ENCODE results near the gene SH3YL1. TPM values are rescaled to one million over a fixed set of nuclear protein-coding genes. Genes with fewer than 3 reads are reported as not detected.
A peak's percentile ranks its signal among the peaks of the same experiment; 100 is the strongest.

Gene SH3YL1
- total RNA-seq, 1 experiment from 2014 or later: 28.6 TPM

- no peaks in the 10 kb centered on the region for H3F3A ChIP-seq (ENCODE audit: low read length, unreplicated experiment)
- BruUV-seq (replicated peaks): no TSS peak
- peak; percentile 36 for ATAC-seq
- TF ChIP-seq EZH2 (IDR thresholded peaks at IDR 0.05; ENCODE audit: low read length, unreplicated experiment) (peak; percentile 91), EZH2phosphoT487 (IDR thresholded peaks at IDR 0.05; ENCODE audit: borderline replicate concordance, low read length) (peak; percentile 38; the same call in 1 of the 2 replicates)
- TF ChIP-seq, protein P1, sequence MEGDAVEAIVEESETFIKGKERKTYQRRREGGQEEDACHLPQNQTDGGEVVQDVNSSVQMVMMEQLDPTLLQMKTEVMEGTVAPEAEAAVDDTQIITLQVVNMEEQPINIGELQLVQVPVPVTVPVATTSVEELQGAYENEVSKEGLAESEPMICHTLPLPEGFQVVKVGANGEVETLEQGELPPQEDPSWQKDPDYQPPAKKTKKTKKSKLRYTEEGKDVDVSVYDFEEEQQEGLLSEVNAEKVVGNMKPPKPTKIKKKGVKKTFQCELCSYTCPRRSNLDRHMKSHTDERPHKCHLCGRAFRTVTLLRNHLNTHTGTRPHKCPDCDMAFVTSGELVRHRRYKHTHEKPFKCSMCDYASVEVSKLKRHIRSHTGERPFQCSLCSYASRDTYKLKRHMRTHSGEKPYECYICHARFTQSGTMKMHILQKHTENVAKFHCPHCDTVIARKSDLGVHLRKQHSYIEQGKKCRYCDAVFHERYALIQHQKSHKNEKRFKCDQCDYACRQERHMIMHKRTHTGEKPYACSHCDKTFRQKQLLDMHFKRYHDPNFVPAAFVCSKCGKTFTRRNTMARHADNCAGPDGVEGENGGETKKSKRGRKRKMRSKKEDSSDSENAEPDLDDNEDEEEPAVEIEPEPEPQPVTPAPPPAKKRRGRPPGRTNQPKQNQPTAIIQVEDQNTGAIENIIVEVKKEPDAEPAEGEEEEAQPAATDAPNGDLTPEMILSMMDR (conservative IDR thresholded peaks at IDR 0.05; ENCODE audit: low read depth, low read length): no peak
- no peaks in the 10 kb centered on the region; the same call in 1 of the 2 replicates for H4K20me1 ChIP-seq (ENCODE audit: low read length)
- peak overlapping the region; percentile 97 for H2AFZ ChIP-seq (ENCODE audit: low read length)
- peak; percentile 25 for DNase-seq
- H3K9me2 ChIP-seq (replicated peaks; ENCODE audit: low read length): no peaks in the 10 kb centered on the region
- ChIA-PET POLR2A (ENCODE audit: unreplicated experiment) (interaction anchor here (0.6 kb wide), 1 partner anchor 22 kb away, joined by 6 read pairs; no protein-coding TSS in a partner anchor), CTCF (interaction anchor here (0.6 kb wide), 1 partner anchor 118 kb away, joined by 3 read pairs; no protein-coding TSS in a partner anchor)
- no peaks in the 10 kb centered on the region for H3K9me3 ChIP-seq (ENCODE audit: low read length)
- H3K4me3 ChIP-seq (ENCODE audit: low read length): peak overlapping the region; percentile 73
- H3K36me3 ChIP-seq (ENCODE audit: low read depth, low read length): no peaks in the 10 kb centered on the region
- intact Hi-C loops (cut with micrococcal nuclease): loop anchor here (1.0 kb wide), 2 partner anchors 43 to 117 kb away; no protein-coding TSS in a partner anchor
- H3K27me3 ChIP-seq (ENCODE audit: low read length): peaks cover 17% of the 10 kb centered on the region
- H3K79me2 ChIP-seq (ENCODE audit: low read length): no peaks in the 10 kb centered on the region
- 0 out of 2 replicates have a peak overlapping the region, but pooled peaks have one; percentile 5 for H3K9ac ChIP-seq (ENCODE audit: low read length)
- peak overlapping the region; percentile 96 for H3K4me2 ChIP-seq (ENCODE audit: low read length)
- H3K27ac ChIP-seq (ENCODE audit: low read length): no peak overlapping the region
- peaks cover 16% of the 10 kb centered on the region for H3K4me1 ChIP-seq (ENCODE audit: insufficient read depth, low read length)
Measured at GRCh38 chr2:289362-290089, 25.7 kb upstream of the SH3YL1 start.

GRCh38 chr2:288758-289361 is 25.0 kb upstream of the SH3YL1 start:
- peak overlapping the region; percentile 96 for H3K4me2 ChIP-seq (ENCODE audit: low read length)
- H3K79me2 ChIP-seq (ENCODE audit: low read length): no peaks in the 10 kb centered on the region
- H2AFZ ChIP-seq (ENCODE audit: low read length): peak overlapping the region; percentile 97

More at GRCh38 chr2:288758-289361, 25.0 kb upstream of the SH3YL1 start:
- intact Hi-C loops (cut with micrococcal nuclease): no loop called here
- Histone ChIP-seq H3F3A (ENCODE audit: low read length, unreplicated experiment) (no peaks in the 10 kb centered on the region), H3K4me1 (ENCODE audit: insufficient read depth, low read length) (peaks cover 23% of the 10 kb centered on the region), H4K20me1 (ENCODE audit: low read length) (no peaks in the 10 kb centered on the region; the same call in 1 of the 2 replicates), H3K4me3 (ENCODE audit: low read length) (peak overlapping the region; percentile 73), H3K36me3 (ENCODE audit: low read depth, low read length) (no peaks in the 10 kb centered on the region), H3K9me3 (ENCODE audit: low read length) (no peaks in the 10 kb centered on the region), H3K27ac (ENCODE audit: low read length) (no peak overlapping the region), H3K9ac (ENCODE audit: low read length) (no peak overlapping the region), H3K9me2 (replicated peaks; ENCODE audit: low read length) (no peaks in the 10 kb centered on the region), H3K27me3 (ENCODE audit: low read length) (peaks cover 17% of the 10 kb centered on the region)
- ChIA-PET CTCF (no interaction called here), POLR2A (ENCODE audit: unreplicated experiment) (interaction anchor here (0.6 kb wide), 1 partner anchor 21 kb away, joined by 6 read pairs; no protein-coding TSS in a partner anchor)
- BruUV-seq (replicated peaks): no TSS peak
- TF ChIP-seq, protein P1 (conservative IDR thresholded peaks at IDR 0.05; ENCODE audit: low read depth, low read length): no peak
- TF ChIP-seq EZH2 (IDR thresholded peaks at IDR 0.05; ENCODE audit: low read length, unreplicated experiment) (no peak), EZH2phosphoT487 (IDR thresholded peaks at IDR 0.05; ENCODE audit: borderline replicate concordance, low read length) (no peak)
- DNase-seq (no peak), ATAC-seq (no peak)
